Natural killer cell (primary cell): ENCODE data around the gene HYLS1. TPM values are rescaled to one million over a fixed set of nuclear protein-coding genes. Genes with fewer than 3 reads are reported as not detected.

Source experiments
- ATAC-seq, 3 donors: fragments of 150-1000 bp in 2 of 3; fragments of 200-7000 bp in 1 of 3; cut with Tn5 transposase; 1 replicate in 1 of 3; 2 replicates in 2 of 3; pipeline ENCODE4 v1.10.0; 2021; ENCODE audit warnings: mild to moderate bottlenecking in 2 of 3, moderate library complexity in 2 of 3
- DNase-seq, 2 donors: peaks; one replicate each; pipeline versions ENCODE4 v3.0.0 to v3.0.0-alpha.2; 2013 to 2021; ENCODE audit warnings: mixed read lengths in 1 of 2
- H3K27ac ChIP-seq: one replicate; pipeline ENCODE4 v1.5.1; 2013; ENCODE audit warnings: mild to moderate bottlenecking, low read length
- H3K27me3 ChIP-seq: one replicate; pipeline ENCODE4 v1.6.1; 2013; ENCODE audit warnings: low read length; ENCODE audit not compliant: control insufficient read depth, insufficient read depth
- H3K36me3 ChIP-seq: one replicate; pipeline ENCODE4 v1.6.1; 2013; ENCODE audit warnings: low read length; ENCODE audit not compliant: control insufficient read depth, insufficient read depth
- H3K4me1 ChIP-seq: one replicate; pipeline ENCODE4 v1.6.1; 2013; ENCODE audit warnings: low read length; ENCODE audit not compliant: control insufficient read depth, insufficient read depth
- H3K4me3 ChIP-seq: one replicate; pipeline ENCODE4 v1.5.1; 2013; ENCODE audit warnings: low read length
- H3K9me3 ChIP-seq: one replicate; pipeline ENCODE4 v1.6.1; 2013; ENCODE audit warnings: low read length; ENCODE audit not compliant: control insufficient read depth, insufficient read depth
- H3K27ac Mint-ChIP-seq, 2 donors: one replicate each; pipeline ENCODE4 v1.8.0; 2022; ENCODE audit warnings: mild to moderate bottlenecking in 2 of 2, mixed read lengths in 2 of 2, moderate library complexity in 1 of 2
- H3K27me3 Mint-ChIP-seq, 2 donors: one replicate each; pipeline ENCODE4 v1.8.0; 2022; ENCODE audit warnings: low read depth in 2 of 2, mixed read lengths in 2 of 2
- H3K36me3 Mint-ChIP-seq: one replicate; pipeline ENCODE4 v1.8.0; 2022; ENCODE audit warnings: mixed read lengths
- H3K4me1 Mint-ChIP-seq, 2 donors: one replicate each; pipeline ENCODE4 v1.8.0; 2022; ENCODE audit warnings: mixed read lengths in 2 of 2
- H3K4me3 Mint-ChIP-seq: one replicate; pipeline ENCODE4 v1.8.0; 2022; ENCODE audit warnings: mild to moderate bottlenecking, moderate library complexity, mixed read lengths
- H3K9me3 Mint-ChIP-seq, 2 donors: one replicate each; pipeline ENCODE4 v1.8.0; 2022; ENCODE audit warnings: mixed read lengths in 2 of 2
- WGBS: methylation state at CpG from one replicate; pipeline ENCODE4 v1.1.7; 2013; ENCODE audit warnings: missing lambda C conversion rate; ENCODE audit not compliant: insufficient coverage; 5-methylcytosine and 5-hydroxymethylcytosine counted together
- intact Hi-C: fragments of 100-400 bp; cut with micrococcal nuclease; formaldehyde crosslinking; loops from one replicate; pipeline ENCODE4 v1.14.2; 2022
- total RNA-seq, 4 donors: library from RNA; stranded (reverse); fragments of 120-200 nt in 1 of 4; gene quantifications; one replicate each; pipeline versions ENCODE4 v1.2.3 to v1.2.4, GENCODE V29; 2013 to 2022
- TF ChIP-seq, protein P1 (sequence below): fragments of 200-600 bp; IDR thresholded peaks from one replicate; pipeline ENCODE4 v1.8.0; 2022; ENCODE audit warnings: antibody characterized with exemption

HYLS1 gene
- total RNA-seq, 3 donors from 2014 or later (not counting 1 experiment from before 2014, with no cell fraction given): 4.4 to 6.8 (median 5.6) TPM

DNA sequence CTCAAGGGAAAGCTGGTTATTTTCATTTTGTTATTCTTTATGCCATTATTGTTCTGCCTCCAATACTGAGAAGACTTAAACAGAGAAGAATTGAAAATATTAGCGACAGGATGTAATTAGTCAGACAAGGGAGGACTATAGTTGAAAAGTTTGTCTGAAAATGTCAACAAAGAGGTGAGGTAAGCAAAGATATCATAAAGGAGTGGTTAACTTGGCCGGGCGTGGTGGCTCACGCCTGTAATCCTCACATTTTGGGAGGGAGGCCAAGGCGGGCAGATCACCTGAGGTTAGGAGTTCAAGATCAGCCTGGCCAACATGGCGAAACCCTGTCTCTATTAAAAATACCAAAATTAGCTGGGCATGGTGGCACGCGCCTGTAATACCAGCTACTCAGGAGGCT is 4.1 kb upstream of the HYLS1 start:
- no peaks in the 10 kb centered on the region for H3K36me3 ChIP-seq
- H3K27ac ChIP-seq: no peak overlapping the region
- no peaks in the 10 kb centered on the region for H3K9me3 Mint-ChIP-seq
- H3K4me1 ChIP-seq: peaks cover 12% of the 10 kb centered on the region
- H3K27me3 ChIP-seq: no peaks in the 10 kb centered on the region
- DNase-seq (no peak), ATAC-seq (no peak)
- no peaks in the 10 kb centered on the region for H3K36me3 Mint-ChIP-seq
- peaks cover 10 to 11% of the 10 kb centered on the region in 2 donors for H3K4me1 Mint-ChIP-seq
- intact Hi-C loops: no loop called here
- no peaks in the 10 kb centered on the region for H3K9me3 ChIP-seq
- WGBS: 84% methylated on average over 8 of the region's 8 CpGs
- no peak overlapping the region for H3K4me3 Mint-ChIP-seq
- TF ChIP-seq, protein P1, sequence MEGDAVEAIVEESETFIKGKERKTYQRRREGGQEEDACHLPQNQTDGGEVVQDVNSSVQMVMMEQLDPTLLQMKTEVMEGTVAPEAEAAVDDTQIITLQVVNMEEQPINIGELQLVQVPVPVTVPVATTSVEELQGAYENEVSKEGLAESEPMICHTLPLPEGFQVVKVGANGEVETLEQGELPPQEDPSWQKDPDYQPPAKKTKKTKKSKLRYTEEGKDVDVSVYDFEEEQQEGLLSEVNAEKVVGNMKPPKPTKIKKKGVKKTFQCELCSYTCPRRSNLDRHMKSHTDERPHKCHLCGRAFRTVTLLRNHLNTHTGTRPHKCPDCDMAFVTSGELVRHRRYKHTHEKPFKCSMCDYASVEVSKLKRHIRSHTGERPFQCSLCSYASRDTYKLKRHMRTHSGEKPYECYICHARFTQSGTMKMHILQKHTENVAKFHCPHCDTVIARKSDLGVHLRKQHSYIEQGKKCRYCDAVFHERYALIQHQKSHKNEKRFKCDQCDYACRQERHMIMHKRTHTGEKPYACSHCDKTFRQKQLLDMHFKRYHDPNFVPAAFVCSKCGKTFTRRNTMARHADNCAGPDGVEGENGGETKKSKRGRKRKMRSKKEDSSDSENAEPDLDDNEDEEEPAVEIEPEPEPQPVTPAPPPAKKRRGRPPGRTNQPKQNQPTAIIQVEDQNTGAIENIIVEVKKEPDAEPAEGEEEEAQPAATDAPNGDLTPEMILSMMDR: no peak
- no peak overlapping the region for H3K27ac Mint-ChIP-seq
- H3K27me3 Mint-ChIP-seq: peaks cover 2 to 8% of the 10 kb centered on the region in 2 donors
- no peak overlapping the region for H3K4me3 ChIP-seq

DNA sequence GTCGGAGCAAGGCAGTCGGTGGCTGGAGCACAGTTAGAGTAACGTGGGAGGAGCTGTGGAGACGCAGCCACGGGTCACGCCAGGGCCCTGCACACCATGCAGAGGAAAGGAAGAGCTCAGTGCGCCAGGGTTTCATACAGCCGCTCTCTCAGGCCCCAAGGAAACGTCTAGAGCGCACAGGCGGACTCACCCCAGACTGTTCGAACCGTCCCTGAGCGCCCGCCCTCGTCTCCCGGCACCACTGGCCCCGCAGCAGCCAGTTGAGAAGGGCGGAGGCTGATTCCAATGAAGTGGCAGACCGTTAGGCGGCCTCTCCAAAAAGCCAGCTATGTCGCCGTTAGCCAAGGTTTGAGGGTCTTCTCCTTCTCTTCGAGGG is 483 bp upstream of the HYLS1 start:
- peak; percentile 19 to 57 (median 41) for ATAC-seq
- Histone ChIP-seq H3K27me3 (no peaks in the 10 kb centered on the region), H3K36me3 (peaks cover 5% of the 10 kb centered on the region), H3K27ac (peak overlapping the region; percentile 95), H3K4me3 (peak overlapping the region; percentile 90), H3K4me1 (peaks cover 15% of the 10 kb centered on the region), H3K9me3 (no peaks in the 10 kb centered on the region)
- Mint-ChIP-seq H3K4me1 (peaks cover 16 to 18% of the 10 kb centered on the region in 2 donors), H3K9me3 (no peaks in the 10 kb centered on the region), H3K27me3 (peaks cover 0 to 4% of the 10 kb centered on the region in 2 donors), H3K27ac (peak overlapping the region; percentile 94 to 97), H3K4me3 (peak overlapping the region; percentile 96), H3K36me3 (no peaks in the 10 kb centered on the region)
- intact Hi-C loops: loop anchor here (2.0 to 5.0 kb wide), 4 partner anchors 262 to 935 kb away; partner anchors contain the start of genes CCDC15, CHEK1, FOXRED1 and SRPRA
- TF ChIP-seq, protein P1: no peak
- 14% methylated on average over 24 of the region's 24 CpGs for WGBS
- DNase-seq: peak in 1 of 2 donors; percentile 71

DNA sequence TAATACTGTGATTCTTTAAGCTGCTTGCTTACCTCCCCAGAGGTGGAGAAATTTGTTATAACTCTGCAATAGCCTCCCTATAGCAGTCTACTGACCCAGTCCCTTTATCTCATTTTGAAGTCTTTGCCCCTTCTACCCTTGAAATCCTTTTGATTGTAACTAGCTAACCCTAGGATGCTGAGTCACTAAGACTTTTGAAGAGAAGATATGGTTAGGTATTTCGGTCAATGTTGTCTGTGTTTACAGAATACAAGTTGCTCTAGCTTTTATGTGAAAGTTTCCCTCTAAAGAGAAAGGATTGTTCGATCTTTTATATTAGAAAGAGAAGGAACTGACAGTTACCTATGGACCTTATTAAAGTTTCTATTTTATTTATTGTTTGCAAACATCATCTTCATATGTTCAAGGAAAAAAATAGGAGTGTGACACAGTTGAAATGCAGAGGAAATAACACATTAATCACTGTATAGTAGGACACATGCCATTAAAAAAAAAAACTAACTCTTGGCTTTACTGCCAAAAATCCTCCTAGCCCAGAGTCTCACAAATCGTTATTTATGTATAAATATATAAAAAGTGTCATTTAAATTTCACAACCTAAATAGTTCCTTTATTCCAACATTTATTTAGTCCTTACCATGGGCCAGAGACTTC is 3.1 kb downstream of the HYLS1 start:
- no peaks in the 10 kb centered on the region for H3K9me3 ChIP-seq
- H3K4me1 ChIP-seq: peaks cover 15% of the 10 kb centered on the region
- no peak overlapping the region for H3K27ac Mint-ChIP-seq
- H3K9me3 Mint-ChIP-seq: no peaks in the 10 kb centered on the region
- H3K4me1 Mint-ChIP-seq: peaks cover 22 to 26% of the 10 kb centered on the region in 2 donors
- intact Hi-C loops: no loop called here
- no peaks in the 10 kb centered on the region for H3K27me3 ChIP-seq
- peak overlapping the region; percentile 45 for H3K4me3 Mint-ChIP-seq
- H3K4me3 ChIP-seq: no peak overlapping the region
- no peak overlapping the region for H3K27ac ChIP-seq
- TF ChIP-seq, protein P1: no peak
- ATAC-seq (no peak), DNase-seq (no peak)
- H3K36me3 ChIP-seq: peaks cover 37% of the 10 kb centered on the region
- H3K36me3 Mint-ChIP-seq: no peaks in the 10 kb centered on the region
- H3K27me3 Mint-ChIP-seq: peaks cover 0 to 4% of the 10 kb centered on the region in 2 donors
- WGBS: 71% methylated on average over 1 of the region's 3 CpGs

DNA sequence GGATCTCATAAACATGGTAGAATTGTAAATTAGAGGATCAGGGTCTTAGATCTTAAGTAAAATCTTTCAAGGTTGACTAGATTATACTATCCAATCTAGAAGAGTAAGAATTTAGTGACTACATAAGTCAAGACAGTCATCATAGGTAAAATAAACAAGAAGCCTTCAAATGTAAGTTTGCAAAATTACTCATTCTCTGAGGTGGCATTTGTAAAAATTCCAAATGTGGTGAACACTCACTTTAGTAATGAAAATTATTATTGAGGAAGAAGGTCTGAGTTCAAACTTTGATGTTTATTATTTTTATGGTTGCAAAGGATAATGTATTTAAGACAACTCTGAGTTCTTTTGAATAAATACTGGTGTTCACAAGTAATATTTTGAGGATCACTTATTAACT is 4.6 kb downstream of the HYLS1 start:
- no peak overlapping the region for H3K27ac ChIP-seq
- H3K4me1 ChIP-seq: peaks cover 9% of the 10 kb centered on the region
- no peak overlapping the region for H3K4me3 Mint-ChIP-seq
- H3K9me3 Mint-ChIP-seq: no peaks in the 10 kb centered on the region
- no peaks in the 10 kb centered on the region for H3K36me3 Mint-ChIP-seq
- ATAC-seq (no peak), DNase-seq (no peak)
- H3K4me3 ChIP-seq: no peak overlapping the region
- no peaks in the 10 kb centered on the region for H3K27me3 ChIP-seq
- peaks cover 17 to 21% of the 10 kb centered on the region in 2 donors for H3K4me1 Mint-ChIP-seq
- H3K36me3 ChIP-seq: peaks cover 37% of the 10 kb centered on the region
- peaks cover 0 to 4% of the 10 kb centered on the region in 2 donors for H3K27me3 Mint-ChIP-seq
- no peaks in the 10 kb centered on the region for H3K9me3 ChIP-seq
- no peak overlapping the region for H3K27ac Mint-ChIP-seq
- intact Hi-C loops: no loop called here
- TF ChIP-seq, protein P1: no peak
